Measurements from ENCODE around the gene OGFOD3.
"Not testable (repeated sequence)": the region's sequence is repeated elsewhere in the genome, so short reads cannot be mapped to it uniquely, and the experiment has no call there.

Gene OGFOD3

DNA sequence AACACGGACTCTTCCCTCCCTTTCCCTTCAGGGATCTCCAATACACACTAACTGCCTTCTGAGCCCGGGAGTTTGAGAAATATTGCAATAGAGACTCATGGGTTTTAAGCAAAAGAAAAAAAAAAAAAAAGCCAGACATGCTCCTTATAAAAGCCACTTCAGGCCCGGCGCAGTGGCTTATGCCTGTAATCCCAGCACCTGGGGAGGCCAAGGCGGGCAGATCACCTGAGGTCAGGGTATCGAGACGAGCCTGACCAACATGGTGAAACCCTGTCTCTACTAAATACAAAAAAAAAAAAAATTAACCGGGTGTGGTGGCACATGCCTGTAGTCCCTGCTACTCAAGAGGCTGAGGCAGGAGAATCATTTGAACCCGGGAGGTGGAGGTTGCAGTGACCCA is 2.6 kb downstream of the OGFOD3 start:
- DNase-seq (ENCODE audit: low read depth): no peak
- H3K4me3 ChIP-seq (ENCODE audit: low read depth, low read length): no peak overlapping the region
- TF ChIP-seq CTCF (conservative IDR thresholded peaks at IDR 0.05; ENCODE audit: low read depth, low read length): no peak

GRCh38 chr17:82415336-82415735 is 3.0 kb downstream of the OGFOD3 start:
- TF ChIP-seq CTCF (conservative IDR thresholded peaks at IDR 0.05; ENCODE audit: low read depth, low read length): no peak
- no peak for DNase-seq (ENCODE audit: low read depth)
- H3K4me3 ChIP-seq (ENCODE audit: low read depth, low read length): no peak overlapping the region

DNA sequence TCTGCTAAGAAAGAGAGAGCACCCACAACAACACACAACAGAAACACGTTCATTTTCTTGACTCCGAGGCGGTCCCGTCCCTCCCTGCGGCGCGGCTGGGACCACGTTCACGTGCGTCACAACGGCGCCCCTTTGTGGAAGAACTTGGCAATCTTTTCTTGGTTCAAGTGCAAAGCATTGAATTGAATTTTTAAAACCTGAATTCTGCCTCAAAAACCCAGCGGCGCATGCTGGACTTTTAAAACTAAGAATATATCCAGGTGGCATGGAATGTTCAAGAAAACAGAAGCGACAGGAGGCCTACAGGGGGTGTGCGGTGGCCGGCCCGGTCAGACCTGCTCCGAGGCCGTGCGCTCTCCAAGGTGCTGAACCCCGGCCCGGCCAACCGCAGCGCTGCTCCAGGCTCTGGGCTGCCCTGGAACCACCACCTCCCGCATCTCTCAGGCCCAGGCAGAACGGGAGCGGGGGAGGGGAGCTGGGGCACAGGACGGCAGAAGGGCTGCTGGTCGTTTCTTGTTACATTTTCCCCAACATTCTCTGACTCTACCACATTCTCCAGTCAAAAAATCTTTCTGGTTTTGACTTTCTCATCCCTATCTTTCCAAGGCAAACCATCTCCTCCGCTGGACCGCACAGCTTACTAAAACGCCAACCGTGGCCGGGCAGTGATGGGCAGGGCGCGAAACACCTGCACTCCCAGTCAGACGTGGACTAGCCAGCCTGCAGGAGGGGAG is 3.7 kb downstream of the OGFOD3 start:
- H3K4me3 ChIP-seq (ENCODE audit: low read depth, low read length): peak overlapping the region; percentile 27
- DNase-seq (ENCODE audit: low read depth): peak; percentile 76
- peak; percentile 78 for TF ChIP-seq CTCF (conservative IDR thresholded peaks at IDR 0.05; ENCODE audit: low read depth, low read length)

- DNase-seq (ENCODE audit: low read depth): no peak
- H3K4me3 ChIP-seq (ENCODE audit: low read depth, low read length): no peak overlapping the region
- no peak for TF ChIP-seq CTCF (conservative IDR thresholded peaks at IDR 0.05; ENCODE audit: low read depth, low read length)
Observed at GRCh38 chr17:82412535-82413520, 5.6 kb downstream of the OGFOD3 start.

- DNase-seq (ENCODE audit: low read depth); H3K4me3 ChIP-seq (ENCODE audit: low read depth, low read length): not testable (repeated sequence)
Observed at GRCh38 chr17:82412081-82412480, 6.3 kb downstream of the OGFOD3 start.

GRCh38 chr17:82411396-82412053 is 6.9 kb downstream of the OGFOD3 start:
- no peak overlapping the region for H3K4me3 ChIP-seq (ENCODE audit: low read depth, low read length)
- TF ChIP-seq CTCF (conservative IDR thresholded peaks at IDR 0.05; ENCODE audit: low read depth, low read length): no peak
- DNase-seq (ENCODE audit: low read depth): no peak
